Calu3 (cell line): Measurements from ENCODE around the gene CTNND2. TPM values are rescaled to one million over a fixed set of nuclear protein-coding genes. Genes with fewer than 3 reads are reported as not detected.
"Not testable (repeated sequence)": the region's sequence is repeated elsewhere in the genome, so short reads cannot be mapped to it uniquely, and the experiment has no call there.

ENCODE experiments used
- BruUV-seq: library from RNA; stranded (reverse); fragments of 400-500 nt; replicated peaks from 2 replicates; lab custom pipeline; 2021; lab: Mats Ljungman, UMichigan
- CTCF ChIA-PET: fragments of 300-600 bp; sonication (Branson Sonifier 250); formaldehyde crosslinking; loops from one replicate; lab custom pipeline; 2022; ENCODE audit warnings: antibody characterized with exemption; lab: Charles Lee
- DNase-seq: peaks from one replicate; pipeline ENCODE4 v3.0.0; 2022
- H3K27ac Mint-ChIP-seq: one replicate; pipeline ENCODE4 v1.8.0; 2022; ENCODE audit warnings: mixed read lengths; ENCODE audit not compliant: unreplicated experiment
- H3K27me3 Mint-ChIP-seq: one replicate; pipeline ENCODE4 v1.8.0; 2022; ENCODE audit warnings: mixed read lengths; ENCODE audit not compliant: unreplicated experiment
- H3K36me3 Mint-ChIP-seq: one replicate; pipeline ENCODE4 v1.8.0; 2022; ENCODE audit warnings: mild to moderate bottlenecking, moderate library complexity, mixed read lengths; ENCODE audit not compliant: insufficient read depth, unreplicated experiment
- H3K4me1 Mint-ChIP-seq: one replicate; pipeline ENCODE4 v1.8.0; 2022; ENCODE audit warnings: mild to moderate bottlenecking, low read depth, mixed read lengths; ENCODE audit not compliant: unreplicated experiment
- H3K4me3 Mint-ChIP-seq: one replicate; pipeline ENCODE4 v1.8.0; 2022; ENCODE audit warnings: mild to moderate bottlenecking, low read depth, moderate library complexity, mixed read lengths; ENCODE audit not compliant: unreplicated experiment
- H3K9me3 Mint-ChIP-seq: one replicate; pipeline ENCODE4 v1.8.0; 2022; ENCODE audit warnings: low read depth, mixed read lengths; ENCODE audit not compliant: unreplicated experiment
- CTCF ChIP-seq: fragments of 200-600 bp; IDR thresholded peaks from one replicate; pipeline ENCODE4 v1.8.0; 2022; ENCODE audit warnings: antibody characterized with exemption; ENCODE audit not compliant: unreplicated experiment
- intact Hi-C: fragments of 100-400 bp; cut with micrococcal nuclease; formaldehyde crosslinking; loops from one replicate; pipeline ENCODE4 v1.10.0; 2022; ENCODE audit not compliant: unreplicated experiment
- total RNA-seq: library from RNA; stranded (reverse); gene quantifications from 2 replicates; pipeline ENCODE4 v1.2.3, GENCODE V29; 2022

CTNND2 gene
- total RNA-seq, 1 experiment from 2014 or later: 19.6 TPM

GRCh38 chr5:11075035-11075805 is 829.0 kb downstream of the CTNND2 start:
- no peaks in the 10 kb centered on the region for H3K9me3 Mint-ChIP-seq
- no peaks in the 10 kb centered on the region for H3K36me3 Mint-ChIP-seq
- no peak for DNase-seq
- peak overlapping the region; percentile 5 for H3K27ac Mint-ChIP-seq
- no peaks in the 10 kb centered on the region for H3K27me3 Mint-ChIP-seq
- intact Hi-C loops: no loop called here
- peaks cover 25% of the 10 kb centered on the region for H3K4me1 Mint-ChIP-seq
- H3K4me3 Mint-ChIP-seq: no peak overlapping the region
- no TSS peak for BruUV-seq
- no peak for TF ChIP-seq CTCF
- CTCF ChIA-PET: no interaction called here

- no TSS peak for BruUV-seq
- Mint-ChIP-seq H3K27ac (no peak overlapping the region), H3K4me1 (peaks cover 30% of the 10 kb centered on the region), H3K9me3 (peaks cover 6% of the 10 kb centered on the region), H3K4me3 (no peak overlapping the region), H3K36me3 (no peaks in the 10 kb centered on the region), H3K27me3 (no peaks in the 10 kb centered on the region)
- DNase-seq: no peak
- TF ChIP-seq CTCF: no peak
- intact Hi-C loops: no loop called here
- CTCF ChIA-PET: no interaction called here
These were observed 831.7 kb downstream of the CTNND2 start for GRCh38 chr5:11072568-11072967.

GRCh38 chr5:11072076-11072475 is 832.2 kb downstream of the CTNND2 start:
- DNase-seq: no peak
- BruUV-seq: no TSS peak
- H3K4me1 Mint-ChIP-seq: peaks cover 25% of the 10 kb centered on the region
- no peaks in the 10 kb centered on the region for H3K36me3 Mint-ChIP-seq
- no peak for TF ChIP-seq CTCF
- peaks cover 6% of the 10 kb centered on the region for H3K9me3 Mint-ChIP-seq
- CTCF ChIA-PET: no interaction called here
- no peak overlapping the region for H3K4me3 Mint-ChIP-seq
- no peaks in the 10 kb centered on the region for H3K27me3 Mint-ChIP-seq
- H3K27ac Mint-ChIP-seq: no peak overlapping the region
- intact Hi-C loops: no loop called here

GRCh38 chr5:11069041-11069440 is 835.2 kb downstream of the CTNND2 start:
- CTCF ChIA-PET: no interaction called here
- no peak for TF ChIP-seq CTCF
- Mint-ChIP-seq H3K4me3 (no peak overlapping the region), H3K4me1 (peaks cover 20% of the 10 kb centered on the region), H3K9me3 (peaks cover 6% of the 10 kb centered on the region), H3K27me3 (no peaks in the 10 kb centered on the region), H3K36me3 (no peaks in the 10 kb centered on the region), H3K27ac (no peak overlapping the region)
- BruUV-seq: no TSS peak
- intact Hi-C loops: no loop called here
- DNase-seq: no peak

- DNase-seq, BruUV-seq, H3K9me3 Mint-ChIP-seq, H3K36me3 Mint-ChIP-seq, intact Hi-C loops, H3K27me3 Mint-ChIP-seq, H3K27ac Mint-ChIP-seq, H3K4me3 Mint-ChIP-seq: not testable (repeated sequence)
- peaks cover 20% of the 10 kb centered on the region for H3K4me1 Mint-ChIP-seq
- CTCF ChIA-PET: interaction anchor here (1.0 kb wide), 1 partner anchor 12 kb away, joined by 3 read pairs; no protein-coding TSS in a partner anchor
These were observed 838.5 kb downstream of the CTNND2 start for GRCh38 chr5:11065723-11066122.
